Upper lobe of right lung (tissue), 1 donor: Measurements from ENCODE around the gene AFF4. TPM values are rescaled to one million over a fixed set of nuclear protein-coding genes. Genes with fewer than 3 reads are reported as not detected.
"Not testable (repeated sequence)": the region's sequence is repeated elsewhere in the genome, so short reads cannot be mapped to it uniquely, and the experiment has no call there.

Experiments
- ATAC-seq: fragments of 200-7000 bp; cut with Tn5 transposase; one replicate; pipeline ENCODE4 v1.9.1; 2020; ENCODE audit warnings: mild to moderate bottlenecking, moderate library complexity
- DNase-seq: peaks from one replicate; pipeline ENCODE4 v3.0.0-alpha.2; 2020
- H3K27ac ChIP-seq: fragments of 200-600 bp; one replicate; pipeline ENCODE4 v1.8.0; 2022
- H3K27me3 ChIP-seq: fragments of 200-600 bp; one replicate; pipeline ENCODE4 v1.8.0; 2022; ENCODE audit warnings: mild to moderate bottlenecking
- H3K36me3 ChIP-seq: fragments of 200-600 bp; one replicate; pipeline ENCODE4 v1.8.0; 2022
- H3K4me1 ChIP-seq: fragments of 200-600 bp; one replicate; pipeline ENCODE4 v1.8.0; 2022
- H3K4me3 ChIP-seq: fragments of 200-600 bp; one replicate; pipeline ENCODE4 v1.8.0; 2022; ENCODE audit warnings: mild to moderate bottlenecking
- H3K9me3 ChIP-seq: fragments of 200-600 bp; one replicate; pipeline ENCODE4 v1.8.0; 2022
- intact Hi-C: fragments of 100-400 bp; cut with DNase I; formaldehyde crosslinking; loops from one replicate; pipeline ENCODE4 v1.11.0; 2022
- total RNA-seq: library from RNA; stranded (reverse); fragmentation: NEBNext Ultra II Directional; extraction: Animal tissue kit (Norgen Biotek cat#: 25700); gene quantifications from one replicate; pipeline ENCODE4 v1.2.1, GENCODE V29; 2021
- TF ChIP-seq, protein P1 (sequence below): fragments of 200-600 bp; IDR thresholded peaks from one replicate; pipeline ENCODE4 v1.8.0; 2022; ENCODE audit warnings: antibody characterized with exemption
- donor health status: DM: no; HTN: yes; CAD: no; lungs with severe emphysema.

Gene AFF4
- total RNA-seq, 1 donor from 2014 or later, result 76.9 TPM

DNA sequence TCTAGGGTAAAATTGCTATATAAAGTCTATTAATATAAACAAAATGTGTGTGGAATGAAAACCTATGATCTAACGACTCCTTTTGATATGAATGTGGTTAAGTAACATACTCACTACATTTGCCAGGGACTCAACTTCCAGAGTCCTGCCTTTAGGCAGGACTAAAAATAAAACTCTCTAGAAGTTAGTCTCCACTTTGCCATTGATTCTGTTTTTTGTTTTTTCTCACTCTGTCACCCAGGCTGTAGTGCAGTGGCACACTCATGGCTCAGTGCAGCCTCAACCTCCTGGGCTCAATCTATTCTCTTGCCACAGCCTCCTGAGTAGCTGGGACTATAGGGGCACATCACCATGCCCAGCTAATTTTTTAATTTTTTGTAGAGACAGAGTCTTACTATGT lies 32.9 kb upstream of the AFF4 start:
- intact Hi-C loops, result no loop called here
- TF ChIP-seq, protein P1, sequence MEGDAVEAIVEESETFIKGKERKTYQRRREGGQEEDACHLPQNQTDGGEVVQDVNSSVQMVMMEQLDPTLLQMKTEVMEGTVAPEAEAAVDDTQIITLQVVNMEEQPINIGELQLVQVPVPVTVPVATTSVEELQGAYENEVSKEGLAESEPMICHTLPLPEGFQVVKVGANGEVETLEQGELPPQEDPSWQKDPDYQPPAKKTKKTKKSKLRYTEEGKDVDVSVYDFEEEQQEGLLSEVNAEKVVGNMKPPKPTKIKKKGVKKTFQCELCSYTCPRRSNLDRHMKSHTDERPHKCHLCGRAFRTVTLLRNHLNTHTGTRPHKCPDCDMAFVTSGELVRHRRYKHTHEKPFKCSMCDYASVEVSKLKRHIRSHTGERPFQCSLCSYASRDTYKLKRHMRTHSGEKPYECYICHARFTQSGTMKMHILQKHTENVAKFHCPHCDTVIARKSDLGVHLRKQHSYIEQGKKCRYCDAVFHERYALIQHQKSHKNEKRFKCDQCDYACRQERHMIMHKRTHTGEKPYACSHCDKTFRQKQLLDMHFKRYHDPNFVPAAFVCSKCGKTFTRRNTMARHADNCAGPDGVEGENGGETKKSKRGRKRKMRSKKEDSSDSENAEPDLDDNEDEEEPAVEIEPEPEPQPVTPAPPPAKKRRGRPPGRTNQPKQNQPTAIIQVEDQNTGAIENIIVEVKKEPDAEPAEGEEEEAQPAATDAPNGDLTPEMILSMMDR, result no peak
- Histone ChIP-seq H3K9me3 (no peaks in the 10 kb centered on the region), H3K36me3 (peaks cover 15% of the 10 kb centered on the region), H3K4me1 (no peaks in the 10 kb centered on the region), H3K4me3 (no peak overlapping the region), H3K27me3 (no peaks in the 10 kb centered on the region), H3K27ac (no peak overlapping the region)
- DNase-seq (no peak), ATAC-seq (no peak)

DNA sequence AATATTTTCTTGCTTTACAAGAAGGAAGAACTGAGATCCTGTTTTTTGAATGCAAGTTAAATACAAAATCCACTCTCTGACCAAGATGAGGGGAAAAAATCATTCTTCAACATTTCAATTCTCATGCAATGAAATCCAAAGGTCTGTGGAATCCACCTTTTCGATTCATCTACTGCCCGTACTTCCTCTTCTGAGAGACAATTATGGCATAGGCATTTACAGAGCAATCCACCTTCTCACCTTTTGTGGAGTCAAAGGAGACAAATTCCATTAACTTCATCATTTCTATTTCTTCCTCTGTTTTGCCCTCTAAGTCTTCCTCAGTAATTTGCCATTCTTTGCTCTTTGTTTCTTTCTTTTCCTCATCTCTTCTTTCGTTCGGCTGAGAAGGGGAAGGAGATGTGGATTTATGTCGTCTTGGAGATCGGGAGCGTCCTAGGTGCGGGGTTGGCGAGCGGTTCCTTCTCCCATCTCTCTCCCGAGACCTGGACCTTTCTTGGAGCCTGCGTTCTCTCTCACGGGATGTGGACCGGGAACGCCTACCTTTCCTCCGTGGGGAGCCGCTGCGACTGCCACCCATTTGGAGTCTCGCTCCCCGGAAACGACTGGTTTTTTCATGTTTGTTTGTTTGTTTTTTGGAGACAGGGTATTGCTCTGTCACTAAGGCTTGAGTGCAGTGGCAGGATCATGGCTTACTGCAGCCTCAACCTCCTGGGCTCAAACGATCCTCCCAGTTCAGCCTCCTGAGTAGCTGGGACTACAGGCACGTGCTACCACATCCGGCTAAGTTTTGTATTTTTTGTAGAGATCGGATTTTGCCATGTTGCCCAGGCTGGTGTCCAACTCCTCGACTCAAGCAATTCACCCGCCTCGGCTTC lies 24.3 kb upstream of the AFF4 start:
- Histone ChIP-seq H3K36me3 (no peaks in the 10 kb centered on the region), H3K27me3 (no peaks in the 10 kb centered on the region), H3K4me1 (no peaks in the 10 kb centered on the region), H3K27ac (no peak overlapping the region), H3K4me3 (no peak overlapping the region), H3K9me3 (no peaks in the 10 kb centered on the region)
- ATAC-seq (no peak), DNase-seq (no peak)
- TF ChIP-seq, protein P1, result no peak
- intact Hi-C loops, result no loop called here

DNA sequence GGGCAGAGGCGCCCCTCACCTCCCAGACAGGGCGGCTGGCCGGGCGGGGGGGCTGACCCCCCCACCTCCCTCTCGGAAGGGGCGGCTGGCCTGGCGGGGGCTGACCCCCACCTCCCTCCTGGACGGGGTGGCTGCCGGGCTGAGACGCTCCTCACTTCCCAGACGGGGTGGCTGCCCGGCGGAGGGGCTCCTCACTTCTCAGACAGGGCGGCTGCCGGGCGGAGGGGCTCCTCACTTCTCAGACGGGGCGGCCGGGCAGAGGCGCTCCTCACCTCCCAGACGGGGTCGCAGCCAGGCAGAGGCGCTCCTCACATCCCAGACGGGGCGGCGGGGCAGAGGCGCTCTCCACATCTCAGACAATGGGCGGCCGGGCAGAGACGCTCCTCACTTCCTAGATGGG lies 19.5 kb upstream of the AFF4 start:
- not testable (repeated sequence) for H3K27me3 ChIP-seq

DNA sequence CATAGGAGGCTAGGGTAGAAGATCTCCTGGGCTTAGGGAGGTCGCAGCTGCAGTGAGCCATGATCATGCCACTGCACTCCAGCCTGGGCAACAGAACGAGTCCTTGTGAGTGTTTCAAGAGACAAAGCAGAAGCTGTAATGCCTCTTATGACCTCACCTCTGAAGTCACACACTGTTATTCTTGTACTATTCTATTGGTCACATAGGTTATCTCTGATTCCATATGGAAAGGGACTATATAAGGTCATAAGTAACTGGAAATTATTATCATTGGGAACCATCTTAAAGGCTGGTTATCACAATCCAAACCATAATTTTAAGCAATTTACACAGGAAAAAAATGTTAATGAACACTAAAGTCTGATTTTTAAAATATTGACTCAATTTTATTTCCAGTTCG lies 17.9 kb upstream of the AFF4 start:
- no peak for ATAC-seq
- H3K36me3 ChIP-seq, result no peaks in the 10 kb centered on the region
- no peak overlapping the region for H3K27ac ChIP-seq
- H3K9me3 ChIP-seq, result no peaks in the 10 kb centered on the region
- H3K27me3 ChIP-seq, result no peaks in the 10 kb centered on the region
- TF ChIP-seq, protein P1, result no peak
- no peaks in the 10 kb centered on the region for H3K4me1 ChIP-seq
- DNase-seq, result no peak
- intact Hi-C loops, result no loop called here
- H3K4me3 ChIP-seq, result no peak overlapping the region

More for the DNA sequence above, 19.5 kb upstream of the AFF4 start:
- H3K27ac ChIP-seq, H3K4me1 ChIP-seq, DNase-seq, H3K36me3 ChIP-seq, H3K4me3 ChIP-seq, ATAC-seq, intact Hi-C loops, H3K9me3 ChIP-seq: not testable (repeated sequence)

DNA sequence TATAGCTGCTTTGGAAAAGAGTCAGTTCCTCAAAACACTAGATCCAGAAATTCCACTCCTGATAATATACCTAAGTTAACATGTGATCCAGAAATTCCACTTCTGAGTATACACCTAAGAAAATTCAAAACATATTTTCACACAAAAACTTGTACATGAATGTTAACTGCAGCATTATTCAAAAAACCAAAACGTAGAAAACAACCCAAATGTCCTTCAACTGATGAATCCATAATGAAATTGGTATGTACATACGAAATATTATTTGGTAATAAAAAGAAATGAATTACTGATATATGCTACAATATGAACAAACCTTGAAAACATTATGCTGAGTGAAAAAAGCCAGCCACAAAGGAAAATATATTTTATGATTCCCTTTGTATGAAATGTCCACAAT lies 16.5 kb upstream of the AFF4 start:
- ATAC-seq (no peak), DNase-seq (no peak)
- Histone ChIP-seq H3K9me3 (no peaks in the 10 kb centered on the region), H3K27ac (no peak overlapping the region), H3K4me1 (no peaks in the 10 kb centered on the region), H3K27me3 (no peaks in the 10 kb centered on the region), H3K4me3 (no peak overlapping the region), H3K36me3 (no peaks in the 10 kb centered on the region)
- intact Hi-C loops, result no loop called here
- TF ChIP-seq, protein P1, result no peak

DNA sequence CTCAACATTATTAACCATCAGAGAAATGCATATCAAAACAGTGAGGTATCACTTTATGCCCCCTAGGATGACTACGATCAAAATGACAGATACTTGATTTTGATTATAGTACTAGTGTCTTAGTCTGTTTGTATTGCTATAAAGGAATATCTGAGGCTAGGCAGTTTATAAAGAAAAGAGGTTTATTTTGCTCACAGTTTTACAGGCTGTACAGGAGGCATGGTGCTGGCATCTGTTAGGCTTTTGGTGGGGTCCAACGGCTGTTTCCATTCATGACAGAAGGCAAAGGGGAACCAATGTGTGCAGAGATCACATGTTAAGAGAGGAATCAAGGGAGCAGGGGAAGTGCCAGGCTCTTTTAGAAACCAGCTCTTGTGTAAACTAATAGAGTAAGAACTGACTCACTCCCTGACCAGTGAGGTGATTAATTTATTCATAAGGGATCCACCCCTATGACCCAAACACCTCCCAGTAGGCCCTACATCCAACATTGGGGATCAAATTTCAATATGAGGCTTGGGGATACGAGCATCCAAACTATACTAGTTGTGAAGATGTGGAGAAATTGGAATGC lies 16.0 kb upstream of the AFF4 start:
- no peaks in the 10 kb centered on the region for H3K36me3 ChIP-seq
- no peak overlapping the region for H3K27ac ChIP-seq
- intact Hi-C loops, result no loop called here
- H3K9me3 ChIP-seq, result no peaks in the 10 kb centered on the region
- H3K4me1 ChIP-seq, result no peaks in the 10 kb centered on the region
- TF ChIP-seq, protein P1, result no peak
- DNase-seq, result no peak
- no peak overlapping the region for H3K4me3 ChIP-seq
- peak; percentile 89 for ATAC-seq
- no peaks in the 10 kb centered on the region for H3K27me3 ChIP-seq
